Measurements from ENCODE around the gene GZMM.

GRCh38 chr19:512547-513365 lies 31.1 kb upstream of the GZMM start:
- TF ChIP-seq ZNF121 (CRISPR knock-in tag; IDR thresholded peaks at IDR 0.05) (no peak), ZKSCAN1 (IDR thresholded peaks at IDR 0.05; ENCODE audit: low read length) (no peak), PAX8 (CRISPR knock-in tag; IDR thresholded peaks at IDR 0.05; ENCODE audit: borderline replicate concordance) (no peak), TBL1XR1 (IDR thresholded peaks at IDR 0.05; ENCODE audit: borderline replicate concordance, low read length, partially characterized antibody) (no peak), BCLAF1 (IDR thresholded peaks at IDR 0.05) (no peak), CTCF (CRISPR knock-in tag; IDR thresholded peaks at IDR 0.05) (no peak), ZHX1 (CRISPR knock-in tag; IDR thresholded peaks at IDR 0.05; ENCODE audit: low read depth) (no peak; the same call in 1 of the 2 replicates), ZNF280D (CRISPR knock-in tag; IDR thresholded peaks at IDR 0.05) (no peak), HNF4A (CRISPR knock-in tag; IDR thresholded peaks at IDR 0.05) (no peak)

Data from HepG2 (cell line).